HG03064 (cell line): ENCODE measurements around the gene TRAPPC12.
A peak's percentile ranks its signal among the peaks of the same experiment; 100 is the strongest.
"Not testable (repeated sequence)": the region's sequence is repeated elsewhere in the genome, so short reads cannot be mapped to it uniquely, and the experiment has no call there.

Source experiments
- ATAC-seq: cut with Tn5 transposase; IDR thresholded peaks from one replicate; pipeline ENCODE4 v1.9.1; 2021; ENCODE audit warnings: low read depth; ENCODE audit not compliant: unreplicated experiment

The TRAPPC12 gene

DNA sequence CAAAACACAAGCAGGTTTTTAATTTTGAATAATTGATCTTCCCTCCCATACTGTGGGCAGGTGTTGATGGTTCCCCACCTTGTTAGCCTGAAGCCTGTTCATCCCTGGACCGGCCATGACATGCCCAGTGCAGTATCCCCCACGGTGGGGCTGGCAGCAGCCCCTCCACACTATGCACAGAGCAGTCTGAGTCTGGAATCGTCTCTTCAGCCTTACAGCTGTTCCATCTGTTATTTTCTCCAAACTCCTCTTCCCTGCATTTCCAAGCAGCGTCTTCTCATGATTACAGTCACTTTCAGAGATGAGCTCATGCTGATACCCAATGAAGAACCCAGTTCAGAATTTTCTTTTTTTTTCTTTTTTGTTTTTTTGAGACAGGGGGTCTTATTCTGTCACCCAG is 71.7 kb downstream of the TRAPPC12 start:
- no peak for ATAC-seq

GRCh38 chr2:3451926-3452671 is 72.6 kb downstream of the TRAPPC12 start:
- no peak for ATAC-seq

- ATAC-seq: no peak
These were observed 73.9 kb downstream of the TRAPPC12 start for GRCh38 chr2:3453190-3453999.

- ATAC-seq: not testable (repeated sequence)
These were observed 74.5 kb downstream of the TRAPPC12 start for GRCh38 chr2:3454005-3454404.

GRCh38 chr2:3454802-3455201 is 75.3 kb downstream of the TRAPPC12 start:
- no peak for ATAC-seq

- ATAC-seq: no peak
These were observed 76.6 kb downstream of the TRAPPC12 start for GRCh38 chr2:3456125-3456524.

- no peak for ATAC-seq
These were observed 78.3 kb downstream of the TRAPPC12 start for GRCh38 chr2:3457524-3458395.

DNA sequence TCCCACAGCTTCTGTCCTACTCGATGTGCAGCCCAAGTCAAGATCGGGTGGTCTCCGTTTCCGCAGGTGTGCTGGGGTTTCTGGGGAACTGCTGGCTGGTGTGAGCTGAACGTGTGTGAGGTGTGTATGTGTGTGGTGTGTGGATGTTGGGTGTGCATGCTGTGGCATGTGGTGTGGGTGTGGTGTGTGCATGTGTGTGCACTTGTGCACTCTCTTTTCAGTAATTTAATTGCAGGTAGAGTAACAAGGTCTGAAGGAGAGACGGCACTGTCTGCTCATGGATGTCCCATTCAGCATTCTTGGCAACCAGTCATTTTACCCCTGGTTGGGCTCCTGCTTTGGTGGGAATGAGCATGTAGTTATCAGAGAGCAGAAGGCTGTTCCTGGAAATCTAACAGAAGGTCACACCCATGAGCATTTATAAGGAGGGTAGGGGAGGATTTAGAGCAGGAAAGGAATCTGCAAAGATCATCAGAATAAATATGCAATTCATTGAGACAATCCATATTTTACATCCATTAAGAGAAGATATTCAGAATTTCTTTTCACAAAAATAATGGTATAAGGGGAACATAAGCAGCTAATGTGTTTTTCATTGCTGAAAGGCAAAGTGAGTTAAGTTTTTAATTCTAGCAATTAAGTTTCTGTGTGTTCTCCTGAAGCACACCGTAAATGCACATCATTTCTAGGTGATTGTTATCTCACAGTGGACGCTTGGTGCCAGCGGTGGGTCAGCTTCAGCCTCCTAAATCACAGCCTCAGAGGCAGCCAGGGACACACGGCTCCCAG is 79.1 kb downstream of the TRAPPC12 start:
- no peak for ATAC-seq

DNA sequence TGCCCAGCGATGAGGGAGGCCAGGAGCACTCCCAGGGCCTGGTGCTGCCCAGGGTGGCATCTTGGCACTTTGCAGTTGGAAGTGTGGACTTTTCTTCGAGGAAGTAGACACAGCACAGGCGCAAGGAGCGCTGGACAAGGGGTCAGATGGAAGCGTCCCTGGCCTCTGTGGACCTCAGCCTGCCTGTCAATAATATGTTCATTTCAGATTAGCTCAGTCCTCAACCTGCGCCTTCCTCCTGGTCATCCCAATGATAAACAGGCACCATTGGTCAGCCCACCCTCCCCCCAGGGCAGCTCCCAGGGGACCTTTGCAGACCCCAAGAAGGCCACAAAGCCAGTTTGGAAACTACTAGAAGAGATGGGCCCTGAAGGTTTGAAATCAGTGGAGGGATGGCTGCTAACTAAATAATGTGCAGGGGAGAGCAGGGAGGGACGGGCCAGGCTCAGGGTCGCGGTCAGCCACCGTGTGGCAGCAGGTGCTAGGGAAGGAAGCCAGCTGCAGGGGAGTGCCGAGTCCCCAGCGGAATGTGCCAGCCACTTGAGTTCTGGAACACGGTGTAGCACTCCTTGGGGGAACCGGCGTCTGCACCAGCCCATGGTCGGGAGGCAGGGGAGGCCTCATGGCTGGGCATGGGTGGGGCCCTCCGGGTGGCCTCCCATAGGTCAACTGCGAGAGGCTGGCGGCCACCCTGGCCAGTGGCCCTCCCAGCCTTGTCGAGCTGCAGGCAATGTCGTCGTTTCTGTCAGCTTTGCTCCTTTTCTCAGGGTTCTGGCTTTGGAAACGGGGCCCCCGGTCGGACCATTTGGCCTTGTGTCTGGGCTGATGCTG is 79.9 kb downstream of the TRAPPC12 start:
- ATAC-seq: no peak

DNA sequence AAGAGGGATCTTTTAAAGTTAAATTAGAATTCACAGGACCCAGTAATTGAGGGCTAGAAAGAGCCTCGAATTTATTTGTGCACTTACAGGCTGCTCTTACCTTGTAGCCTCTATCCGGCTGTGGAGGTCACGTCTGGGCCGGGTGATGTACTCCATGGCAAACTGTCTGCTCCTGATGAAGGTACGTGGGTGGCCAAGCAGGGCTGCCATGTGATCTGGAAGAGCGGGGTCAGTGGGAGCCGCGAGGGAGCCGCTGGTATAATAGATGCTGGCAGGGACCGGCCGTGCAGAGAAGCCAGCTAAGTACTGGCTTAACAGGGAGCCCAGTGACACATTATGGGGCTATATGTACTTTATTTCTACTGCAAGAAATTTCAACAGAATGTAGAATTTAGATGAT is 80.7 kb downstream of the TRAPPC12 start:
- ATAC-seq: no peak

GRCh38 chr2:3460831-3461800 is 81.6 kb downstream of the TRAPPC12 start:
- no peak for ATAC-seq

DNA sequence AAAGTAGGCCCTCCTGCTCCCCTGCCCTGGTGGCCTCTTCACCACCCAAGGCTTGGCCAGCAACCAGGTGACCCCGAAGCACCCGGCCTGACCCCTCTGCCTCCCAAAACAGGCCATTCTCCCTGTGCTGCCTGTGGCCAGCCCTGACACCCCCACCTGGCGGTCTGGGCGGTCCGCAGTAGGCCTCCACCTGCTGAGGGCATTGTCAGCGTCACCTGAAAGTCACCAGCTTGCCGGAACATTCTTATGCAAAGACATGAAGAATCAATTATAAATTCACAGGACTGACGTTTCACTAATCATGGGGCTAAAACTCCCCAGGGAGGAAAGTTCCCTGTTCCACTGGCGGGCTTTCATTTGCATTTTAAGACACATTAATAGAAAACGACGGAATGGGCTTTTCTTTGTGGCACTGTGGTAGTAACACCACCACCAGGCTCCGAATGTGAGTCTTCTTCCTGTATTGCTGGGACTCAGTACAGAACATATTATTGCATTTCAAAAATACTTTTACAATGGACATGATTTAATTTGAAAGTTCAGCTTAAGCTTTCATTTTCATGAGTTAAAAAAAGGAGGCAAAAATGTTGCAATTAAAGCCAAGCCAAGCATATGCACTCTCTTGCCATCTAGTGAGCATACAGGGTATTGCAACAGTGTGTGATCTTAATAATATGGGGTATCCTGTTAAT is 82.5 kb downstream of the TRAPPC12 start:
- peak; percentile 66 for ATAC-seq

DNA sequence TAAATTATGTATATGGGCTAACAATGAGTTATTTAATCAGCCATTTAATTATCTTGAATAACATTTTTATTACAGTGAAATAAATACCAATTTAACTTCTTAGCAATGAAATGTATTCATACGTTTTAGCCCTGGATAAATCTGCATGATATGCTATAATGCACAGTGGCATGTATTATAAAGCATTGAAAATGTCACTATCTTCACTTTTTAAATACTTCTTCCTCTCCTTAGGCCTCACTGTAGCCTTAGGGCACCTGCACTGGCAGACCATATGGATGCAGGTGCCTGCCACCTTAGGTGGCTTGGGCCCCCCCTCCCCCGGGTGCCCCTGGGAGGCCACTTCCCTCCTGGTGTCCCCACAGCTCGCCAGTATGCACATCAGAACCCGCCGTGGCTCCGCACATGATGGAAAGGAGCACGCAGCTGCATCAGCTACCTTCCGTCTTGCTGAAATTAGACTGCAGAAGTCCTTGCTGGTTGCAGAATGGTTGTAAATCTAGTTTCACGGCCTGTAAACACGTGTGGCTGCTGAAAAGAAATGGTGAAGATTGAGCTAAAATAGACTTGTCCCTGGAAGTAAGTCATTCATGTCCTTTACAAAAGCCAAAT is 83.1 kb downstream of the TRAPPC12 start:
- ATAC-seq: peak; percentile 5

DNA sequence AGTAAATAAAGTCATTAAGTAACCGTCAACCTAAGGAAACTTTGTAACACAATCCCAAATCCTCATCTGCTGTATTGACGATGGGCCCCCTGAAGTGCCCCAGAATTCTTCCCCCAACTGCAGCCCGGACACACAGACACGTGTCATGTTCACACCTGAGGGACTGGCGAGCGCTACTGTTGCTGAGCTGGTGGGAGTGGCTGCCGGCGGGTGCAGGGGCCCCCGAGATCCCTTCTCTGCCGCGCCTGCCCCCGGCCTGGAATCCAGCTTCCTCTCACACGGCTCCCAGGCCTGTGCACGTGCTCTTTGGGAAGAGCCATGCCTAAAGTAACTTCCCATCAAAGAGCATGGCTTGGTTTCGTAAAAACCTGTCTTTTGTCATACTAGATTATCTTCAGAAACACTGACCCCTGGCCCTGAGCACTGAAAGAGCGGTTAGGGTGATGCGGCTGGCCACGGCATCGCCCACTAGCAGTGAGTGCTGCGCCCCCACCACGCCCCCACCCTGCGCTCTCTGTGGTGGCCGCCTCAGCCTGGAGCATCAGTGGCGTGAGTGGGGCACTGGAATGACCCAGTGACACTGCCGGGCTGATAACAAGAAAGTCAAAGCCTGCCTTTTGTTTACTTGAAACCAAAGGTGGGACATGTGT is 83.8 kb downstream of the TRAPPC12 start:
- ATAC-seq: no peak

GRCh38 chr2:3463944-3464343 is 84.5 kb downstream of the TRAPPC12 start:
- ATAC-seq: no peak

- no peak for ATAC-seq
These were observed 85.0 kb downstream of the TRAPPC12 start for GRCh38 chr2:3464401-3465005.
